Stomach (tissue), 4 donors: ENCODE results near the gene RPH3AL.

Source experiments
- CTCF ChIP-seq, 7 experiments: fragments of 450-650 bp in 4 of 7; fragments of 200-600 bp in 3 of 7; sonication (generic) in 3 of 7; IDR thresholded peaks; one replicate each; pipeline ENCODE4 v1.5.1; 2016 to 2019; ENCODE audit warnings: antibody characterized with exemption in 7 of 7, control low read depth in 2 of 7, mild to moderate bottlenecking in 1 of 7
- POLR2A ChIP-seq, 4 donors: fragments of 450-650 bp; IDR thresholded peaks; one replicate each; pipeline ENCODE4 v1.6.1; 2016; ENCODE audit warnings: antibody characterized with exemption in 4 of 4, control low read depth in 2 of 4, mild to moderate bottlenecking in 1 of 4, moderate library complexity in 1 of 4

- TF ChIP-seq POLR2A (IDR thresholded peaks at IDR 0.05) (no peak), CTCF (IDR thresholded peaks at IDR 0.05) (no peak)
Observed at GRCh38 chr17:337866-338265, 14.7 kb downstream of the RPH3AL start.
